H9 (cell line): Measurements from ENCODE around the gene CDCP2. TPM values are rescaled to one million over a fixed set of nuclear protein-coding genes. Genes with fewer than 3 reads are reported as not detected.

Source experiments
- DNase-seq: peaks from one replicate; pipeline ENCODE4 v3.0.0-alpha.2; 2017
- H2AFZ ChIP-seq: one replicate; pipeline ENCODE4 v1.6.1; 2013; ENCODE audit warnings: mild to moderate bottlenecking, low read length, control low read depth, moderate library complexity
- H2AK5ac ChIP-seq: 2 replicates; pipeline ENCODE4 v1.6.1; 2013; ENCODE audit warnings: low read length, control low read depth, mixed read lengths; ENCODE audit not compliant: insufficient read length
- H2BK120ac ChIP-seq: one replicate; pipeline ENCODE4 v1.6.1; 2013; ENCODE audit warnings: low read depth, mild to moderate bottlenecking, low read length, control low read depth, inconsistent platforms; ENCODE audit not compliant: poor library complexity, severe bottlenecking
- H2BK12ac ChIP-seq: 2 replicates; pipeline ENCODE4 v1.6.1; 2013; ENCODE audit warnings: low read length, control low read depth, mixed read lengths, low read depth; ENCODE audit not compliant: insufficient read length
- H2BK15ac ChIP-seq: 2 replicates; pipeline ENCODE4 v1.6.1; 2013; ENCODE audit warnings: low read depth, low read length, control low read depth
- H2BK20ac ChIP-seq: one replicate; pipeline ENCODE4 v1.6.1; 2013; ENCODE audit warnings: low read depth, mild to moderate bottlenecking, low read length, control low read depth, inconsistent platforms; ENCODE audit not compliant: poor library complexity, severe bottlenecking
- H2BK5ac ChIP-seq: 2 replicates; pipeline ENCODE4 v1.6.1; 2013; ENCODE audit warnings: low read length, control low read depth, mixed read lengths; ENCODE audit not compliant: insufficient read length
- H3K14ac ChIP-seq: 2 replicates; pipeline ENCODE4 v1.6.1; 2013; ENCODE audit warnings: low read length, control low read depth; ENCODE audit not compliant: insufficient read depth
- H3K18ac ChIP-seq: 2 replicates; pipeline ENCODE4 v1.6.1; 2013; ENCODE audit warnings: low read depth, mild to moderate bottlenecking, mixed read lengths, low read length, control low read depth; ENCODE audit not compliant: insufficient read length
- H3K23ac ChIP-seq: 2 replicates; pipeline ENCODE4 v1.6.1; 2013; ENCODE audit warnings: low read length, control low read depth, mixed read lengths, low read depth; ENCODE audit not compliant: insufficient read length
- H3K23me2 ChIP-seq: 2 replicates; pipeline ENCODE4 v1.6.1; 2013; ENCODE audit warnings: low read depth, mild to moderate bottlenecking, mixed read lengths, low read length, control low read depth; ENCODE audit not compliant: insufficient read length, poor library complexity, severe bottlenecking
- H3K27ac ChIP-seq: 2 replicates; pipeline ENCODE4 v1.5.1; 2013; ENCODE audit warnings: low read length, control low read depth, mixed read lengths, low read depth; ENCODE audit not compliant: insufficient read length
- H3K27me3 ChIP-seq: 2 replicates; pipeline ENCODE4 v1.6.1; 2013; ENCODE audit warnings: low read length, control low read depth, inconsistent platforms; ENCODE audit not compliant: insufficient read depth
- H3K4ac ChIP-seq: 2 replicates; pipeline ENCODE4 v1.6.1; 2013; ENCODE audit warnings: low read depth, mild to moderate bottlenecking, control low read depth, inconsistent platforms, low read length, moderate library complexity
- H3K4me1 ChIP-seq: 2 replicates; pipeline ENCODE4 v1.6.1; 2013; ENCODE audit warnings: low read length, control low read depth, inconsistent platforms; ENCODE audit not compliant: insufficient read depth
- H3K4me2 ChIP-seq: 2 replicates; pipeline ENCODE4 v1.6.1; 2013; ENCODE audit warnings: low read length, control low read depth, mixed read lengths; ENCODE audit not compliant: insufficient read length, insufficient read depth
- H3K56ac ChIP-seq: 2 replicates; pipeline ENCODE4 v1.6.1; 2013; ENCODE audit warnings: low read depth, mild to moderate bottlenecking, mixed read lengths, low read length, control low read depth; ENCODE audit not compliant: insufficient read length
- H3K79me1 ChIP-seq: 2 replicates; pipeline ENCODE4 v1.6.1; 2013; ENCODE audit warnings: low read depth, mild to moderate bottlenecking, moderate library complexity, low read length, control low read depth, inconsistent platforms; ENCODE audit not compliant: insufficient read depth, poor library complexity, severe bottlenecking
- H3K79me2 ChIP-seq: 2 replicates; pipeline ENCODE4 v1.6.1; 2013; ENCODE audit warnings: low read length, control low read depth, inconsistent platforms; ENCODE audit not compliant: insufficient read depth
- H3K9ac ChIP-seq: 2 replicates; pipeline ENCODE4 v1.6.1; 2013; ENCODE audit warnings: low read length, control low read depth, mixed read lengths; ENCODE audit not compliant: insufficient read length; ENCODE audit errors: extremely low read depth
- H3K9me3 ChIP-seq: one replicate; pipeline ENCODE4 v1.6.1; 2013; ENCODE audit warnings: low read depth, low read length, inconsistent platforms; ENCODE audit not compliant: control insufficient read depth
- H3T11ph ChIP-seq: one replicate; pipeline ENCODE4 v1.6.1; 2013; ENCODE audit warnings: mild to moderate bottlenecking, low read length, control low read depth, inconsistent platforms
- H4K20me1 ChIP-seq: one replicate; pipeline ENCODE4 v1.6.1; 2013; ENCODE audit not compliant: control insufficient read depth, insufficient read length, insufficient read depth
- H4K5ac ChIP-seq: 2 replicates; pipeline ENCODE4 v1.6.1; 2013; ENCODE audit warnings: low read depth, mild to moderate bottlenecking, mixed read lengths, low read length, control low read depth; ENCODE audit not compliant: insufficient read length
- H4K8ac ChIP-seq: replicated peaks from 2 replicates; pipeline ENCODE4 v1.6.1; 2013; ENCODE audit warnings: low read length, control low read depth, mixed read lengths, low read depth; ENCODE audit not compliant: insufficient read length
- H4K91ac ChIP-seq: 2 replicates; pipeline ENCODE4 v1.6.1; 2013; ENCODE audit warnings: low read depth, mild to moderate bottlenecking, moderate library complexity, mixed read lengths, low read length, control low read depth; ENCODE audit not compliant: insufficient read length
- H3K27ac Mint-ChIP-seq, 3 experiments: 2 replicates in 2 of 3; 3 replicates in 1 of 3; pipeline ENCODE4 v1.8.0; 2020 to 2021; ENCODE audit warnings: mixed read lengths in 3 of 3, mild to moderate bottlenecking in 1 of 3, moderate library complexity in 1 of 3
- H3K27me3 Mint-ChIP-seq: 2 replicates; pipeline ENCODE4 v1.8.0; 2021; ENCODE audit warnings: low read depth, mild to moderate bottlenecking, moderate library complexity, mixed read lengths
- H3K36me3 Mint-ChIP-seq, 3 experiments: 2 replicates in 2 of 3; 3 replicates in 1 of 3; pipeline ENCODE4 v1.8.0; 2020 to 2021; ENCODE audit warnings: low read depth in 3 of 3, mixed read lengths in 3 of 3; ENCODE audit not compliant: insufficient read depth in 1 of 3
- H3K4me1 Mint-ChIP-seq, 2 experiments: 2 replicates each; pipeline ENCODE4 v1.8.0; 2020; ENCODE audit warnings: mixed read lengths in 2 of 2
- H3K4me3 Mint-ChIP-seq, 2 experiments: 2 replicates in 1 of 2; 3 replicates in 1 of 2; pipeline ENCODE4 v1.8.0; 2020 to 2021; ENCODE audit warnings: mild to moderate bottlenecking in 2 of 2, mixed read lengths in 2 of 2, moderate library complexity in 1 of 2
- H3K9me3 Mint-ChIP-seq, 2 experiments: 2 replicates in 1 of 2; 3 replicates in 1 of 2; pipeline ENCODE4 v1.8.0; 2020; ENCODE audit warnings: mild to moderate bottlenecking in 2 of 2, mixed read lengths in 2 of 2, moderate library complexity in 1 of 2
- CTCF ChIP-seq: fragments of 200-600 bp; sonication (generic); conservative IDR thresholded peaks from 3 replicates; pipeline ENCODE4 v1.8.0; 2021; ENCODE audit warnings: antibody characterized with exemption, mild to moderate bottlenecking
- WGBS: extraction: QIAGEN DNeasy Blood & Tissue Kit; methylation state at CpG from one replicate; pipeline ENCODE4 v1.1.7; 2013; ENCODE audit warnings: missing lambda C conversion rate, low lambda C conversion rate, mixed read lengths; ENCODE audit not compliant: insufficient read length; ENCODE audit errors: extremely low coverage; 5-methylcytosine and 5-hydroxymethylcytosine counted together
- total RNA-seq: library from RNA; stranded (reverse); gene quantifications from 2 replicates; pipeline ENCODE4 v1.2.1, GENCODE V29; 2021

CDCP2 gene
- total RNA-seq, 1 experiment from 2014 or later, result not detected

GRCh38 chr1:54124906-54125305, 27.9 kb downstream of the CDCP2 start:
- Mint-ChIP-seq H3K4me1 (peaks cover 20 to 22% of the 10 kb centered on the region in 2 experiments), H3K9me3 (no peaks in the 10 kb centered on the region; a peak in 1 of 5 replicates), H3K4me3 (no peak overlapping the region), H3K36me3 (no peaks in the 10 kb centered on the region), H3K27ac (peak overlapping the region in 1 of 3 experiments; percentile 55; a peak in 2 of 7 replicates), H3K27me3 (peaks cover 26% of the 10 kb centered on the region)
- no peak overlapping the region for H3K56ac ChIP-seq
- H3K18ac ChIP-seq, result no peak overlapping the region
- H4K20me1 ChIP-seq, result peaks cover 4% of the 10 kb centered on the region
- no peak overlapping the region for H3T11ph ChIP-seq
- no peaks in the 10 kb centered on the region for H3K79me2 ChIP-seq
- H2BK12ac ChIP-seq, result no peak overlapping the region
- H3K23ac ChIP-seq, result no peak overlapping the region
- H2AFZ ChIP-seq, result no peak overlapping the region
- no peaks in the 10 kb centered on the region; the same call in 1 of the 2 replicates for H3K27me3 ChIP-seq
- H3K4ac ChIP-seq, result no peak overlapping the region
- no peak overlapping the region for H2BK20ac ChIP-seq
- H4K5ac ChIP-seq, result no peak overlapping the region
- H3K9ac ChIP-seq, result no peak overlapping the region
- no peaks in the 10 kb centered on the region for H3K4me1 ChIP-seq
- no peak overlapping the region for H2AK5ac ChIP-seq
- H3K14ac ChIP-seq, result peak overlapping the region; percentile 26; the same call in 1 of the 2 replicates
- H2BK120ac ChIP-seq, result no peak overlapping the region
- no peaks in the 10 kb centered on the region for H3K23me2 ChIP-seq
- no CpG with 5 or more reads among the region's 7 CpGs for WGBS
- H3K79me1 ChIP-seq, result no peaks in the 10 kb centered on the region
- H4K91ac ChIP-seq, result no peak overlapping the region
- no peaks in the 10 kb centered on the region for H3K9me3 ChIP-seq
- no peak overlapping the region for H2BK15ac ChIP-seq
- no peak for DNase-seq
- no peak overlapping the region for H3K27ac ChIP-seq
- TF ChIP-seq CTCF, result no peak
- no peak overlapping the region for H4K8ac ChIP-seq
- no peak overlapping the region for H2BK5ac ChIP-seq
- no peak overlapping the region for H3K4me2 ChIP-seq
